GM04504 (cell line): Measurements from ENCODE around the gene P2RX1.
"Not testable (repeated sequence)": the region's sequence is repeated elsewhere in the genome, so short reads cannot be mapped to it uniquely, and the experiment has no call there.

Experiments used
- DNase-seq: peaks from one replicate; pipeline ENCODE4 v3.0.0-alpha.2; 2012; ENCODE audit warnings: low read depth

Gene P2RX1

DNA sequence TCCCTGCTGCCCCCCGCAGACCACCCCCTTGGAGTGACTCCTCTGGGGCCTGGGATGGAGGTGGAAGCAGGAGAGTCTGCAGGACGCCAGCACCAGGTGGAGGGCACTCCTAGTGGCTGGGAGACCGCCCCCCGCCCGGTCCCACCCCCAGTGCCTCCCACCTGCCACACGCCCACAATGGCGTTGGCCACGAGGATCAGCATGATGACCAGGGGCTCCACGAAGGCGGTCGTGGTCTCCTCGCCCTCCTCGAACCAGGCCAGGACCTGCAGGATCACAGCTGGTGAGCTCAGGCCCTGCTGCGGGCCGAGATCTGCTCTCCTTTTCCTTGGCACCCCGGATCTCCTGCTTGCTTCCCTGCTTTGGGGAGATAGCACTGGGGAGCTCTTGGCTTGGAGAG, 35.2 kb upstream of the P2RX1 start:
- no peak for DNase-seq

GRCh38 chr17:3951003-3951402, 34.7 kb upstream of the P2RX1 start:
- DNase-seq, result no peak

DNA sequence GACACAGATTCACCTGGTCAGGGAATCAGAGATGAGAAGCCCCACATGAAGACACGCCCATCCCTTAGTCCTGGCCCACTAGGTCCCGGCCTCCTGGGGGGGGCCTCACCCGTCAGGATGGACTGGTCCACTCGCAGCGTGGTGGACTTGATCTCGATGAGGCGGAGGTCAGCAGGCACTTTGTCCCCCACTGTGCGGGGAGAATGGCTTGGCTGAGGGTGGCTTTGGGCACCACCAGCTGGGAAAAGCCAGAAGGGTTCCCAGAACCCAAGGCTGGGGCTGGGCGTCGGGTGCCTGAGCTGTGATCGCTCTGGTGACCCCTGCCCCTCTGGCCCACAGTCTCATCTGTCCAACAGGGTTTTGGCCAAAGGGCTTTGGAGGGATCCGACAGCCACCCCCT, 34.3 kb upstream of the P2RX1 start:
- DNase-seq, result no peak

DNA sequence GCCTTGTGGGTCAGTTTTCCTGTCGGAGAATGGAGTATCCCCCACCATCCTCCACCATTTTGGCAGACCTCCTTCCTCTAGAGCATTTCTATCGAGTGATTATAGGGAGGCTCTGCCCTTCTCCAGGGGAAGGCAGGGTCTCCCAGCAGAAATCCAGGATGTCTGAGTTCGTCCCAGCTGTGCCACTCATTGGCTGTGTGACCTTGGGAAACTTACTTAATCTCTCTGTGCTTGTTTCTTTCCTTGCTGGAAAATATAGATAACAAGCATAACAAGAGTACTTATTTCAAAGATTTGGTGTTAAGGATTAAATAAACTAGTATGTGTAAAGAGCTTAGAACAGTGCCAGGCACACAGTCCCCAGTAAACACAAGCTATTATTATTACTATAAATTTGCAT, 33.2 kb upstream of the P2RX1 start:
- DNase-seq, result no peak

- not testable (repeated sequence) for DNase-seq
These were observed 32.3 kb upstream of the P2RX1 start for GRCh38 chr17:3948551-3948950.

DNA sequence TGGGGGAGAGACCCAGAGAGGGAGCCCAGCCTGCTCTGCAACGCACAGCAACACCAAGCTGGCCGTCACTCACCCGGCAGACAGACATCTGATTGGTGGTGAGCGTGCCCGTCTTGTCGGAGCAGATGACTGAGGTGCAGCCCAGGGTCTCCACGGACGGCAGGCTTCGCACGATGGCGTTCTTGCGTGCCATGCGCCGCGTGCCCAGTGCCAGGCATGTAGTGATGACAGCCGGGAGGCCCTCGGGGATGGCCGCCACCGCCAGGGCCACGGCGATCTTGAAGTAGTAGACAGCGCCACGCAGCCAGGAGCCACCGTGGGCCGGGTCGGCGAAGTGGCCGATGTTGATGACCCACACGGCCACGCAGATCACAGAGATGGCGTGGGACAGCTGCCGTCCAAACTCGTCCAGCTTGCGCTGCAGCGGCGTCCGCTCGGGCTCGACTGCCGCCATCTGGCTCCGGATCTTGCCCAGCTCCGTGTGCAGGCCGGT, 31.1 kb upstream of the P2RX1 start:
- no peak for DNase-seq

GRCh38 chr17:3946711-3947235, 30.5 kb upstream of the P2RX1 start:
- DNase-seq, result no peak

DNA sequence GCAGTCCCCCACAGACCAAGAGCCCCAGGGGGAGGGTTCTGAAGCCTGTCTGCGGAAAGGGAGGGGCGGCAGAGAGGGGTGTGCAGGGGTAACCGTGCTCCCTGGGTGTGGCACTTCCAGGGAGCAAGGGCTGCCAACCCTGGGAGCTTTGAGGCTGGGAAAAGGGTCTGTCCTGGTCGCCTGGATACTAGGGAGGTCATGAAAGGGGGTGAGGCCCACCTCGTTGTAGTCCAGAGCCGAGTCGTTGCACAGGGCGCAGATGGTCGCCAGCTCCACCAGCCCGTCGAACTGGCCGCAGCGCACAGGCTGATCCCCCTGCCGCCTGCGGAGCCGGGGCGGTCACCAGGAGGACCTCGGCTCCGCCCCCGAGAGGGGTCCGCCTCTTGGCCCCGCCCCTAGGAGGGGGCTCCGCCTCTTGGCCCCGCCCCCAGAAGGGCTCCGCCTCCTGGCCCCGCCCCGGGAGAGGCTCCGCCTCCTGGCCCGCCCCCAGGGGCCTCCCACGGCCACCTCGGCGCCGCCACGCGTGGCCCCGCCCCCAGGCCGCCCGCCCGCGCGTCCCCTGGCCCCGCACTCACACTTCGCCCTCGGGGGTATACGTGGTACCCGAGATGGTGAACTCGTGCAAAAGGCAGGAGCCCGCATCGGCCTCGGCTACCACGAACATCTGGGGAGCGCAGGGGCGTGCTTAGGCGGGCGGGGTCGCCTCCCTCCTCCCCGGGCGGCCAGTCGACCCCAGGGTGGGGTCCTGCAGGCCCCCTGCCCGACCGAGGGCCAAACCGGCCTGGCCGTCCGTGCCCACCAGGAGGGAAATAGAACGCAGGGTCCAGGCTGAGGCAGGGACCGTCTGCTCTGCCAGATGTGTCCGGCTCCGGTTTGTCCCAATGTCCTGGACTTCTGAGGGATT, 28.5 kb upstream of the P2RX1 start:
- peak; percentile 42 for DNase-seq

GRCh38 chr17:3943240-3943891, 27.1 kb upstream of the P2RX1 start:
- no peak for DNase-seq

DNA sequence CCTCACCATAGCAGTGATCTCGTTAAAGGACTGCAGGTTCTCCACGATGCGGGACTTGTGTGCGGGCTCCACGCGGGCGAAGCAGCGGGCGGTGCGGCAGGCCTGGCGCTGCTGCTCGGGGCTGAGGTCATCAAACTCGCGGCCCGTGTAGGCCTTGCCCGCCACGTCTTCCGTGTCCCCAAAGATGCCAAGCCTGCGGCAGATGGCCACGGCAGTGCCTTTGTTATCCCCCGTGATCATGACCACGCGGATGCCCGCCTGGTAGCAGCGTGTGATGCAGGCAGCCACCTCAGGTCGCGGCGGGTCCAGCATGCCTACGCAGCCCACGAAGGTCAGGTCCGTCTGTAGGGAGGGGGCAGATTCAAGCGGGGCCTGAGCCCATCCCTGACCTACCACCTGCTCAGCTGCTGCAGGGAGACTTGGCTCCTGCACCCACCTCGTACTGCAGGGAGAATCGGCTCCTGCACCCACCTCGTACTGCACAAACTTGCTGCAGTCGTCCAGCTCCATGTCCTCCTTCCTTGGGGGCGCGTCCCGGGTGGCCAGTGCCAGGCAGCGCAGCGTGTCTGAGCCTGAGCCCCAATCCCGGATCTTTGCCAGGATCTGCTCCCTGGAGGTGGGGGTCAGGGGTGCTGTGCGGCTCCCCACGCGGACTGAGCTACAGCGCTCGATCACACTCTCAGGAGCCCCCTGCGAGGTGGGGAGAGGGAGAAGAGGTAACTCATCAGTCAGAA, 24.9 kb upstream of the P2RX1 start:
- no peak for DNase-seq

GRCh38 chr17:3937359-3937758, 21.1 kb upstream of the P2RX1 start:
- no peak for DNase-seq

DNA sequence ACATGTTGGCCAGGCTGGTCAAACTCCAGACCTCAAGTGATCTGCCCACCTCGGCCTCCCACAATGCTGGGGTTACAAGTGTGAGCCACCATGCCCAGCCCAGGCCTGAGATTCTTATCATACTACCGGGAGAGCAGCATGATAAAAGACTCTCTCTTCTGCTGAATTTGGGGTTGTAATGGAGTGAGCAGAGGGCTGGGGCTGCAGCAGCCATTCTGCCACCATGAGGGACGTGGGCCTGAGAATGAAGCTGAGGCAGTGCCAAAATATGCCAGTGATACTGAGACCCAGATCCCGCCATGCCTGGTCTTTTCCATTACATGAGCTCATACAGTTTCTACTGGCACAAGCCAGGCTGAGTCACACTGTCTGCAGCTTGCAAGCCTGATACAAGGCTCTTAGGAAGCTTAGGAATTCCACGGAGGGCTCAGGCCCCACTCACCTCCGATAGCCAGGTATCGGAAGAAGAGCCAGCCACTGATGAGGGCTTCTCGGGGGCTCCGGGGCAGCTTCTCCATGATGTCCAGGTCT, 19.6 kb upstream of the P2RX1 start:
- DNase-seq, result no peak

GRCh38 chr17:3935140-3935542, 18.9 kb upstream of the P2RX1 start:
- DNase-seq, result no peak

DNA sequence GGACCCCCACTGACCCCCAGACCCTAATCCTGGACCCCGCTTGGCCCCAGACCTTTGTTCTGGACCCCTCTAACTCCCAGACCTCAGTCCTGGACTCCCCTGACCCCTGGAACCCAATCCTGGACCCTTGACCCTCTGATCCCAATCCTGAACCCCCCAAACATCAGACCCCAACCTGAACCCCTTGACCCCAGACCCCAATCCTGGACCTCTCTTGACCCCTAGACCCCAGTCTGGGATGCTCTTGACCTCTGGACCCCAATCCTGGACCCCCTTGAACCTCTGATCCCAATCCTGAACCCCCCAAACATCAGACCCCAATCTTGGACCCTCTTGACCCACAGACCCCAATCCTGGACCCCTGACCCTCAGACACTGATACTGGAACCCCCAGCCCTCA, 13.5 kb upstream of the P2RX1 start:
- DNase-seq, result no peak

DNA sequence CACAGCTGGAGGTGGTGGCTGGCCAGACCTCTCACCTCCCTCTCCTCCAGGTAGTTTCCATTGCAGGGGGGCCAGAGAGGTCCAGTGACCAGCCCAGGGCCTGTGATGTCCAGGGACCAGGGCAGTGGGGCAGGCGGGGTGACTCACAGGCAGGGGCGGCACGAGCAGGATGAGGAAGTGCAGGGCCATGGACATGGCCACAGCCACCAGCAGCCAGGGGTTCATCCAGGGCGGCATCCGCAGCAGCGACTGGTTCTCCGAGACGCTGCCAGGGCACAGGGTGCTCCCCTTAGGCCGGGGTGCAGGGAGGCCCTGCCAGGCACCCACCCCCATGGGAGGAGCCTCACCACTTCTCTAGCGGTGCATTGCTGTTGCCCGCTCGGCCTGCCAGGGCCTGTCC, 12.9 kb upstream of the P2RX1 start:
- no peak for DNase-seq

GRCh38 chr17:3928406-3928805, 12.1 kb upstream of the P2RX1 start:
- DNase-seq, result no peak

GRCh38 chr17:3927628-3928340, 11.5 kb upstream of the P2RX1 start:
- no peak for DNase-seq

DNA sequence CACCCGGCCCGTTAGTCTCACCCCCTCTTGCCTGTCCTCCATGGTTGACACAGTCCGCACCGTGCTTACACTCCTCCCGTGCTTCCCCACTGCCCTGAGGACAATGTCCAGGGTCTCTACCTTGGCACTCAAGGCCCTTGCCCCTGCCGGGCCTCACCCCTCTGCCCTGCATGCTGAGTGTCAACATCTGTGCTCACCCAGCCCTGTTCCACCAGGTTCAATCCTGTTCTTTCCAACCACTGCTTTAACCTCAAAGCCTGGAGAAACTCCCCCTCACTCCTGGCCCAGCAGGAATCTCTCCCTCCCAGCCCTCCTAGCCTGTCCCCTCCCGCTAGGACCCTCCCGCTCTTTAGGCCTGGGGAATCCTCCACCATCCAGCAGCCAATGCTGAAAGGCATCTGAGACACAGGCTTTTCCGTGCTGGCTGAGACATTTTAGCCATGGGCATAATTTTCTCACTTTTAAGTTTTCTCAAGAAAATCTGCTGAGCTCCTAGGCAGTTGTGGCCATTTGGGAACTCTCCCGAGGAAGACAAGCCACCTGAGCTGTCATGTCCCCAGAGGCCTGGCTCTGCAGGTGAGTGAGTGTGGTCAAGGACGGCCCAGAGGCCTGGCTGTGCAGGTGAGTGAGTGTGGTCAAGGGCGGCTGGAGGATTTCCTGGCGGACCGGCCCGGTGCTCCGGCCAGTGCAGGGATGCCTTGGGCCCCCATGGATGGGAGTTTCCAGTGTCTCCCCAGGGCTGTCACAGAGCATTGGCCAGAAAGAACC, 10.8 kb upstream of the P2RX1 start:
- no peak for DNase-seq

GRCh38 chr17:3925684-3926485, 9.6 kb upstream of the P2RX1 start:
- DNase-seq, result no peak
